ENCODE results near the gene SPNS2. TPM values are rescaled to one million over a fixed set of nuclear protein-coding genes. Genes with fewer than 3 reads are reported as not detected.

SPNS2 gene
- total RNA-seq, 1 experiment from 2014 or later, result 1.9 TPM

DNA sequence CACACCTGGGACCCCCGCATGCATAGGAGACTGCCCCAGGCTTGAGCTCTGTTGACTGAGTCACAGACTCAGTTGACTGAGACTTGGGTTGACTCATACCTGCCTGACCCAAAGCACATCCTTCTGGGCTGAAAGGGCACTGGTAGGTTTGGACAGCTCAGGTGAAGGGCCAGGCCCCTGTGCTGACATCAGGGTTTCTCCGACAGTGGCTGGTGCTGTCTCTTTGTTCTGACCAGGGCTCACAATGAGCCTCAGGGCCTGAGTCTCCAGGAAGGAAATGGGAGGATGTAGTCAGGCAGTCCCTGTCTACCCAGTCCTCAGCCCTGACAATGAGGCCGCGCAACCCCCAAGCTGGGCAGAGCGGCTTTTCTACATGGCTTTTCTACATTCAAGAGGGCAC, 6.5 kb downstream of the SPNS2 start:
- Histone ChIP-seq H3K36me3 (ENCODE audit: control insufficient read depth, insufficient read depth, low read length) (no peaks in the 10 kb centered on the region), H3K27ac (ENCODE audit: low read length) (no peak overlapping the region), H3K9me3 (ENCODE audit: control insufficient read depth, insufficient read depth, low read depth, low read length) (no peaks in the 10 kb centered on the region), H3K4me3 (ENCODE audit: low read depth in 2 of 2, low read length in 2 of 2) (no peak overlapping the region), H3K4me1 (ENCODE audit: control insufficient read depth, insufficient read depth, low read length) (no peaks in the 10 kb centered on the region), H3K27me3 (ENCODE audit: control insufficient read depth, insufficient read depth, low read length) (no peaks in the 10 kb centered on the region)
- TF ChIP-seq TCF7L2 (IDR thresholded peaks at IDR 0.05; ENCODE audit: low read depth, low read length), result no peak
- TF ChIP-seq, protein P1, sequence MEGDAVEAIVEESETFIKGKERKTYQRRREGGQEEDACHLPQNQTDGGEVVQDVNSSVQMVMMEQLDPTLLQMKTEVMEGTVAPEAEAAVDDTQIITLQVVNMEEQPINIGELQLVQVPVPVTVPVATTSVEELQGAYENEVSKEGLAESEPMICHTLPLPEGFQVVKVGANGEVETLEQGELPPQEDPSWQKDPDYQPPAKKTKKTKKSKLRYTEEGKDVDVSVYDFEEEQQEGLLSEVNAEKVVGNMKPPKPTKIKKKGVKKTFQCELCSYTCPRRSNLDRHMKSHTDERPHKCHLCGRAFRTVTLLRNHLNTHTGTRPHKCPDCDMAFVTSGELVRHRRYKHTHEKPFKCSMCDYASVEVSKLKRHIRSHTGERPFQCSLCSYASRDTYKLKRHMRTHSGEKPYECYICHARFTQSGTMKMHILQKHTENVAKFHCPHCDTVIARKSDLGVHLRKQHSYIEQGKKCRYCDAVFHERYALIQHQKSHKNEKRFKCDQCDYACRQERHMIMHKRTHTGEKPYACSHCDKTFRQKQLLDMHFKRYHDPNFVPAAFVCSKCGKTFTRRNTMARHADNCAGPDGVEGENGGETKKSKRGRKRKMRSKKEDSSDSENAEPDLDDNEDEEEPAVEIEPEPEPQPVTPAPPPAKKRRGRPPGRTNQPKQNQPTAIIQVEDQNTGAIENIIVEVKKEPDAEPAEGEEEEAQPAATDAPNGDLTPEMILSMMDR (IDR thresholded peaks at IDR 0.05), result no peak
- no peak for TF ChIP-seq POLR2AphosphoS5 (IDR thresholded peaks at IDR 0.05; ENCODE audit: low read depth, low read length)
- TF ChIP-seq, protein P2, sequence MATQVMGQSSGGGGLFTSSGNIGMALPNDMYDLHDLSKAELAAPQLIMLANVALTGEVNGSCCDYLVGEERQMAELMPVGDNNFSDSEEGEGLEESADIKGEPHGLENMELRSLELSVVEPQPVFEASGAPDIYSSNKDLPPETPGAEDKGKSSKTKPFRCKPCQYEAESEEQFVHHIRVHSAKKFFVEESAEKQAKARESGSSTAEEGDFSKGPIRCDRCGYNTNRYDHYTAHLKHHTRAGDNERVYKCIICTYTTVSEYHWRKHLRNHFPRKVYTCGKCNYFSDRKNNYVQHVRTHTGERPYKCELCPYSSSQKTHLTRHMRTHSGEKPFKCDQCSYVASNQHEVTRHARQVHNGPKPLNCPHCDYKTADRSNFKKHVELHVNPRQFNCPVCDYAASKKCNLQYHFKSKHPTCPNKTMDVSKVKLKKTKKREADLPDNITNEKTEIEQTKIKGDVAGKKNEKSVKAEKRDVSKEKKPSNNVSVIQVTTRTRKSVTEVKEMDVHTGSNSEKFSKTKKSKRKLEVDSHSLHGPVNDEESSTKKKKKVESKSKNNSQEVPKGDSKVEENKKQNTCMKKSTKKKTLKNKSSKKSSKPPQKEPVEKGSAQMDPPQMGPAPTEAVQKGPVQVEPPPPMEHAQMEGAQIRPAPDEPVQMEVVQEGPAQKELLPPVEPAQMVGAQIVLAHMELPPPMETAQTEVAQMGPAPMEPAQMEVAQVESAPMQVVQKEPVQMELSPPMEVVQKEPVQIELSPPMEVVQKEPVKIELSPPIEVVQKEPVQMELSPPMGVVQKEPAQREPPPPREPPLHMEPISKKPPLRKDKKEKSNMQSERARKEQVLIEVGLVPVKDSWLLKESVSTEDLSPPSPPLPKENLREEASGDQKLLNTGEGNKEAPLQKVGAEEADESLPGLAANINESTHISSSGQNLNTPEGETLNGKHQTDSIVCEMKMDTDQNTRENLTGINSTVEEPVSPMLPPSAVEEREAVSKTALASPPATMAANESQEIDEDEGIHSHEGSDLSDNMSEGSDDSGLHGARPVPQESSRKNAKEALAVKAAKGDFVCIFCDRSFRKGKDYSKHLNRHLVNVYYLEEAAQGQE (IDR thresholded peaks at IDR 0.05; ENCODE audit: insufficient read depth in 1 of 2, low read depth in 2 of 2, low read length in 1 of 2), result no peak
- TF ChIP-seq SIN3A (IDR thresholded peaks at IDR 0.05; ENCODE audit: borderline replicate concordance, insufficient read depth, low read depth, low read length), result no peak
- POLR2A ChIA-PET, result no interaction called here
- intact Hi-C loops (cut with micrococcal nuclease; ENCODE audit: unreplicated experiment), result no loop called here
- BruUV-seq (replicated peaks), result no TSS peak
- no peak for DNase-seq (ENCODE audit: low read depth, low spot score)
- in situ Hi-C loops (cut with HindIII; ENCODE audit: low pct_unique_long_range_greater_than_20kb, low sequenced_read_pairs), result no loop called here
- CTCF ChIA-PET, result no interaction called here
- no peak for ATAC-seq

DNA sequence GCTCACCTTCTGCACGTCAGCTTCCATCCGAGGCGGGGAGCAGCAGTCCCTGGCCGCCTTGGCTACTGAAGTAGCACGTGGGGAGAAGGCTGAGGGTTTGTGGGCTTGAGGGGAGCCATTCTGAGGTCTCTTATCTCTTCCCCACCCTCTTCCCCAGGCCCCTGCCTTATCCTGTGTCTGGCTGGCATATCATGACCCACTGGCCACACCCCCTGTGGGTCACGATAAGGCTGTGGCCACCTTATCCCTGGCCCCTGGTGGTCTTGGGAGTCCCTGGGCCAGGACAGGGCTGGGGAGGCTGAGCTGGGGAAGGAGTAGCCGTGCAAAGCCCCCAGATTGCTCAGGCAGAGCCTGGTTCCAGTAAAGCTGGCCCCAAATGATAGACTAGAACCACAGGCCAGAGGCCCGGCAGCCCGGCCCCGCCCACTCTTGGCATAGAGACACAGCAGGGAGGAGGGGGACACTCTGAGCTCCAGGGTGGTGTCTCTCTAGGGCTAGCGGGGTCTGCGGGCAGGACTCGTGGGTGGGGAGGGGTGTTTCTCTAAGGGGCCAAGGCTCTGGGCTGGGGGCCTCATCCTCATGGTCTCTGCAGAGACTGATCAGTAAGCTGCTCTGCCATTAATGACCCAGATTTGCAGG, 7.6 kb downstream of the SPNS2 start:
- ChIA-PET POLR2A (no interaction called here), CTCF (interaction anchor here (0.6 kb wide), 1 partner anchor 53 kb away, joined by 3 read pairs; no protein-coding TSS in a partner anchor)
- no peaks in the 10 kb centered on the region for H3K4me1 ChIP-seq (ENCODE audit: control insufficient read depth, insufficient read depth, low read length)

More for the DNA sequence above, 7.6 kb downstream of the SPNS2 start:
- TF ChIP-seq TCF7L2 (IDR thresholded peaks at IDR 0.05; ENCODE audit: low read depth, low read length), result no peak
- TF ChIP-seq, protein P2 (IDR thresholded peaks at IDR 0.05; ENCODE audit: insufficient read depth in 1 of 2, low read depth in 2 of 2, low read length in 1 of 2), result no peak
- TF ChIP-seq, protein P1 (IDR thresholded peaks at IDR 0.05), result no peak
- no peak for TF ChIP-seq POLR2AphosphoS5 (IDR thresholded peaks at IDR 0.05; ENCODE audit: low read depth, low read length)
- TF ChIP-seq SIN3A (IDR thresholded peaks at IDR 0.05; ENCODE audit: borderline replicate concordance, insufficient read depth, low read depth, low read length), result no peak
- BruUV-seq (replicated peaks), result no TSS peak
- DNase-seq (ENCODE audit: low read depth, low spot score), result no peak
- no peaks in the 10 kb centered on the region for H3K36me3 ChIP-seq (ENCODE audit: control insufficient read depth, insufficient read depth, low read length)
- H3K9me3 ChIP-seq (ENCODE audit: control insufficient read depth, insufficient read depth, low read depth, low read length), result no peaks in the 10 kb centered on the region
- intact Hi-C loops (cut with micrococcal nuclease; ENCODE audit: unreplicated experiment), result no loop called here
- H3K4me3 ChIP-seq (ENCODE audit: low read depth in 2 of 2, low read length in 2 of 2), result no peak overlapping the region
- H3K27me3 ChIP-seq (ENCODE audit: control insufficient read depth, insufficient read depth, low read length), result no peaks in the 10 kb centered on the region
- no peak for ATAC-seq
- H3K27ac ChIP-seq (ENCODE audit: low read length), result no peak overlapping the region
- in situ Hi-C loops (cut with HindIII; ENCODE audit: low pct_unique_long_range_greater_than_20kb, low sequenced_read_pairs), result no loop called here

Data from Panc1 (cell line).